ENCODE data around the gene GRIK3.

GRCh38 chr1:37032660-37033354 lies 1.5 kb downstream of the GRIK3 start:
- TF ChIP-seq POLR2A (IDR thresholded peaks at IDR 0.05; ENCODE audit: low read depth, low read length) (no peak), POLR2AphosphoS5 (IDR thresholded peaks at IDR 0.05; ENCODE audit: low read depth, low read length) (no peak), TAF1 (IDR thresholded peaks at IDR 0.05; ENCODE audit: borderline replicate concordance, low read depth, low read length) (no peak)

Measured in GM12892 (cell line).